HL-60/S4 treated with retinoic acid at 250 ng/mL for 4 days and 3 days (cell line): ENCODE results near the gene HRK.

Source experiments
- in situ Hi-C: fragments of 300-500 bp; cut with MboI; formaldehyde crosslinking; loops from 2 replicates; pipeline ENCODE4 v1.7.0; 2022; ENCODE audit warnings: low sequenced_read_pairs

The HRK gene

DNA sequence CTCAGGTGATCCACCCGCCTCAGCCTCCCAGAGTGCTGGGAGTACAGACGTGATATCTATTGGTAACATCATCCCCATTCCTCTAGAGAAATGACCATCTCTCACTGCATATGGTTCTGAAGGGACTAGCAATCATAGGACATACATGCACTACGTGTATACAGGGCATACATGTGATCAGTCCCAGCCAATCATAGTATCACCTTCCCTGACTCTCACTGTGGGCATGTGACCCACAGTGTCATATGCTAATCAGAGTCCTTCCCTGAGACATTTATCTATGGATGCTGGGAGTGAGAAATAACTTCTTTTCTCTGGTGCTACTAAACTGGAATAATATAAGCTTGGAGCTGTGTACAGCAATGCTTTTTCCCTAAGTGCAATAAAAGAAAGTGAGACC, 17.4 kb upstream of the HRK start:
- in situ Hi-C loops: no loop called here

DNA sequence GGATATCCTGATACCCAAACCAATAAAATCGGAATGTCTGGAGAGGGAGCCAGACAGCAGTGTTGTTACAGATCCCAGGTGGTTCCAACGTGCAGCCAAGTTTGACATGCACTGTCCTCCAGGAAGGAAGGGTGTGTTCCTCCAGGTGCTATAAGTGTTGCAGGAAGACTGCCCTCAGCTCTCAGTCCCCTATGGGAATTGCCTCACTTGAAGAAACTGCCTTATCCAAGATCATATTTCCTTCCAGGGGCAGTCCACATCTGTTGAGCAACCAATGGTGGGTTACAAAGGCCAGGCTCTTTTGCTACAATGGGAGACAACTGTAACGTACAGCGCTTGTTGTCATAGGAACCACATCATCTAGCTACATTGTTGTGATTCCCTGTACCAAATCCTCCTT, 16.2 kb upstream of the HRK start:
- in situ Hi-C loops: no loop called here

DNA sequence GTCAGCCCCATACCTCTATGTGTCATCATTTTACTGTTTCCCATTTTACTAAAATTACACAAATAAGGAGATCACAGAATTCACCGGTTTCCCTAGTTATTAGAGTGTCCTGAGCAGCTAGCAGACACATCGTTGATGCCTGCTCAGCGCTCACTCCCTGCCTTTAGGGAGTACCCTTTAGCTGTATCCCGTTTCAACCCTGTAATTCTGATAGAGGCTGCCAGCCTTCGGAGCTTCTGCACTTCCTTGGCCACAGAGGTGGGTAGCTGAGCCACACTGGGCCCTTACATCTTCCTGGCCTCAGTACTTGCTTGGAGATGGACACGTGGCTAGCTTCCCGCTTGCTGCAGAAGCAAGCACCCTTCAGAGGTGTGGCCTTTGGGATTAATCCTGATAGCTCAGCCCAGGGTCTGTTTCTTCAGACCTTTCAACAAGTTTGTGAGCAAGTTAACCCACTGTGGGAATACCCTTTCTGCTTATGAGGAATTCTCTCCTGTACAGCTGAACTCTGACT, 15.2 kb upstream of the HRK start:
- in situ Hi-C loops: no loop called here

DNA sequence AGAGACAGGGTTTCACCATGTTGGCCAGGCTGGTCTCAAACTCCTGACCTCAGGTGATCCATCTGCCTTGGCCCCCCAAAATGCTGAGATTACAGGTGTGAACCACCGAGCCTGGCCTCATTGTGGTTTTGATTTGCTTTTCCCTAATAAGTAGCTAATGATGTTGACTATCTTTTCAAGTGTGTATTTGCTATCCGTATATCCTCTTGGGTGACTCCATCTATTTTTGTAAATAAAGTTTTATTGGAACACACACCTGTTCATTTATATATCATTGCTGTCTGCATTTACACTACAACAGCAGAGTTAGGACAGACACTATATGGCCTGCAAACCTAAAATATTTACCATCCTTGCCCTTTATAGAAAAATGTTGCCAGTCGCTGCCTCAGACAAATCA, 13.7 kb upstream of the HRK start:
- in situ Hi-C loops: no loop called here

DNA sequence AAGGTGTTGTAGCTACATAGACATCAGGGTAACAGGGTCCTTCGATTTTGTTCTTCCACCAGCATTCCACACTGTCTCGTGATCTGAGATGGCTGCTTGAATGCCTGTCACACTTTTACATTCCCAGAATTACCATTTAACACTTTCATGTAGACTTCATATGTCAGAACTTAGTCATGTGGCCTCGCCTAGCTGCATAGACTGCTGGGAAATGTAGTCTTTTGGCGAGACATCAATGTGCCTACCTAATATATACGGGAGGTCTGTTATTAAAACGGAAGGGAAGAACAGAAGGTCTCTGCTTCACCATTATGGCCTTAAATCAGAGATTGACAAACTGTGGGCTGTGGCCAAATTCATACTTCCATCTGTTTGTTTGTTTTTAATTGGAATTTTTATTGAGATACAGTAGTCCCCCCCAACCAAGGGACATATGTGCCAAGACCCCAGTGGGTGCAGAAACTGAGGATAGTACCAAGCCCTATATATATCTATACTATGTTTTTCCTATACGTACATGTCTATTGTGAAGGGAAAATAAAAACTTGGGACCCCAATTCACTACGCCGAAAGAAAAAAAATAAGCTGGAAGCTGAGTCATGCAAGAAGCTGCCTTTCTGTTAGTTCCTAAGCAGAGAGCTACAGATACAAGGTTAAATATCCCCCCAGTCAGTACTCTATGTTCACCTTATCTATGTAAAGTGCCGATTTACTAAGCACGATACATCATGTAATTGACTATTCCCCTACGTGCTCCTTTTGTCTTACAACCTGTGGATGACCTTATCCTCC, 11.3 kb upstream of the HRK start:
- in situ Hi-C loops: no loop called here

DNA sequence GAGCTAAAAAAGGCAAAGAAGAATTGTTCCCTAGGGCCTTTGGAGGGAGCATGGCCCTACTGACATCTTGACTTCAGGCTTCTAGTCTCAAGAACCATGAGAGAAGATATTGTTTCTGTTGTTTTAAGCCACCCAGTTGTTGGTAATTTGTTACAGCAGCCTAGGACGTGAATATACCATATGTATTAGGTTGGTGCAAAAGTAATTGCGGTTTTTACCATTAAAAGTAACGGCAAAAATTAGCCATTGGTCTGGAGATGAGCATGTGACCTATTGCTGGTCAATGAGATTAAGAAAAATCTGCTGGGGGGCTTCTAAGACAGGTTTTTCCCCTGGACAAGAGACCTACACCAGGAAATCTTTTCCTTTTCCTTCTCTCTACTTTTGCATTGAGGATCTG, 9.8 kb upstream of the HRK start:
- in situ Hi-C loops: no loop called here

DNA sequence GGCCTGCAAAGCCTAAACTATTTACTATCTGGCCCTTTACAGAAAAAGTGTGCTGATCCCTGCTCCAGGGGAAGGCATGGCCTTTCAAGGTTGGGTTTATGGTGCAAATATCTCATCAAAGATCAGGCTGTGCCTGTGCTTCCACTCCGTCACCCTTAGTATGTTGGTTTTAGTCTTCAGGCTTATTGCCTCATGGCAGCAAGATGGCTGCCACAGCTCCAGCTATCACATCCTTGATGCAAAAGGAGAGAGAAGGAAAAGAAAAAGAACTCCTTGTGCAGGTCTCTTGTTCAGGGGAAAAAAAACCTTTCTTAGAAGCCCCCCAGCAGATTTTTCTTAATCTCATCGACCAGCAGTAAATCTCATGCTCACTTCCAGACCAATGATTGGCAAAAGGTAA, 9.1 kb upstream of the HRK start:
- in situ Hi-C loops: no loop called here

DNA sequence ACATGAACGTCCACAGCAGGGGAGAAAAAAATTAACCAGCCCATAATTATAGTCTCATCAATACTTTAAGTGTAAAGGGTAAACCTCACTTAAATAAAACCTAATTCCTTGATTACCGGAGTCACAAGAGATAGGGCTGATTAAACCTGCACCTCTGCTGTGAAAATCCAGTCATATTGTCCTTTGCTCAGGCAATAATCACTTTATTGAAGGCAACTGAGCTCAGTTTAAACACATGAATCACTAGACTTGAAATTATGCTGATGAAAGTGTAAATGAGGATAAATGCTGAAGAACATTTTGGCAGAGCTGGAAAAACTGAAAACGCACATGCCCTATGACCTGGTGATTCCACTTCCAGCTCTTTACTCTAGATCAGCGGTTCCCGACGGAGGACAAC, 6.7 kb upstream of the HRK start:
- in situ Hi-C loops: no loop called here

DNA sequence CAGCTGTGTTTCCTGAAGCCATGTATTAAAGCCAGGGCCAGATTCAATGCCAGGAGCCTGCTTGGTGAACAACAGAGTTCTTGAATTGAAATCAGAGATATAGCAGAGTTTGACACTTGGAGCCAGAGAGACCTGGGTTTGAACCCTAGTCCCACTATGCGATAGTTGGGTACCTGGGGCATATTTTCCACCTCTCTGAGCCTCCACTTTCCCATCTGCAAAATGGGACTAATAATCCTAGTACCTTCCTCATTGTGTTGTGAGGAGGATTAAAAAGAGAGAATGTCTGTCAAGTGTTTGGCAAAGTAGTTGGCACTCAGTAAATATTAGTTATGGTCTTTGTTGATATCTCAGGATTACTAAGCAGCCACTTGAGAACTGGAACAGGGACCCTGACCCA, 6.0 kb upstream of the HRK start:
- in situ Hi-C loops: no loop called here

DNA sequence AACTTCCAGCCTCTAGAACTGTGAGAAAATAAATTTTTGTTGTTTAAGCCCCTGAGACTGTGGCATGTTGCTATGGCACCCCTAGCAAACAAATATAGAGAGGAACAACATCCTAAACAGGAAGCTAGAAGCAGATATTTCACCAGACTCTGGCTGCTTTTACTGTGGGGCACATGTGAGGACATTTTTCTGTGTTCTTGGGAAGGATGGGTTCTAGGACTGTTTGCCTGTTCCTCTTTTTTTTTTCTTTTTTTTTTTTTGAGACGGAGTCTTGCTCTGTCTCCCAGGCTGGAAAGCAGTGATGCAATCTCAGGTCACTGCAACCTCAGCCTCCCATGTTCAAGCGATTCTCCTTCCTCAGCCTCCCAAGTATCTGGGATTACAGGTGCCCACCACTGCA, 4.2 kb upstream of the HRK start:
- in situ Hi-C loops: no loop called here

DNA sequence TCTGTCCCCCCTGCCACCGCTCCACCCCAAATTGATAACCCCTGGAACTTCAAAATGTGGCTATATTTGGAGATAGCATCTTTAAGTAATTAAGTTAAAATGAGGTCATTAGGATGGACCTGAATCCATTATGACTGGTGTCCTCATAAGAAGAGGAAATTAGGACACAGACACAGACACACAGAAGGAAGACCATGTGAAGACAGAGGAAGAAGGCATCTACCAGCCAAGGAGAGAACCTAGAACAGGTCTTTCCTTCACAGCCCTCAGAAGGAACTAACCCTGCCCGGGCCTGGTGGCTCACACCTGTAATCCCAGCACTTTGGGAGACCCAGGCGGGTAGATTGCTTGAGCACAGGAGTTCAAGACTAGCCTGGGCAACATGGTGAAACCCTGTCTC, 3.6 kb upstream of the HRK start:
- in situ Hi-C loops: no loop called here

DNA sequence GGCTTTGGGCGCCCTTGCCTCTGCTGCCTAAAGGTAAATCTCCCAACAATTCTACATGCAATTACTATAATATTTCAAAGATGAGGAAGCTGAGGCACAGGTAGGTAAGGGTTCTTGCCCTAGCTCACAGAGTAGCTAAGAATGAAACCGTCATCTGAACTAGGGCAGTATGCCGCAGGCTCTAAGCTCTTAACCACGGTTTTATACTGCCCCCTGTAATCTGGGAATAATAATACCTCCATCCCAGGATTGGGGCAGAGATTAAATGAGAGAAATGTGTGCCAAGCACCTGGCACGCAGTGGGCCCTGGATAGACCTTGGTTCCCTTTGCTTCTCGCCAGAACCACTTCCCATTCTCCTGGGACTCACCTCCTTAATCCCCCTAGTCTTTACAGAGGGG, 1.5 kb upstream of the HRK start:
- in situ Hi-C loops: no loop called here

DNA sequence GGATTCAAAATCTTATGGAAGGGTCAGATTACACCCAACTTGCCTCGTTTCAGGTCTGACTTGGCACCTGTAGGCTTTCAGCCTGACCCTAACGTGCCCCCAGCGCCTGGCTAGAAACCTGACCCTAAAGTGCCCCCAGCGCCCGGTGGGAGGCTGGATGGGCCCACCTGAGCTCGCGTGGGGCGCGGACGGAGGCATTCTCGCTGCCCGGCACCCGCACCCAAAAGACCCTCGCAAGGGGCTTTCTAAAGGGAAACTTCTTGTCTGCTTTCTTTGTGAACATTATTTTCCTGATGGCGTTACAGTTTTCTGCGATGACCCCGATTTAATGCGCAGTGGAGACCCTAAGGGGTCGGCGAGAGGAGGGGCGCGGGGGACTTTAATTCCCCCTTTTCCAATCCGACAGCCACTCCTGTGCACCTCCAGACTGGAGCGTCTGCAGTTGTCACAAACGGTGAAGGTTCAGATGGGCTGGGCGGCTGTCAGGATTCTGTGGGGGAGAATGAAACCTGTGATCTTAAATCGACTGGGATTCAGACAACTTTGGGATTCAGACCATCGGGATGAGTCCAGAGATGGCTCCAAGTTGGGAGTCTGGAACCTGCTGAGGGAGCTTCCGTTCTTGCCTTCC, 751 bp upstream of the HRK start:
- in situ Hi-C loops: no loop called here

DNA sequence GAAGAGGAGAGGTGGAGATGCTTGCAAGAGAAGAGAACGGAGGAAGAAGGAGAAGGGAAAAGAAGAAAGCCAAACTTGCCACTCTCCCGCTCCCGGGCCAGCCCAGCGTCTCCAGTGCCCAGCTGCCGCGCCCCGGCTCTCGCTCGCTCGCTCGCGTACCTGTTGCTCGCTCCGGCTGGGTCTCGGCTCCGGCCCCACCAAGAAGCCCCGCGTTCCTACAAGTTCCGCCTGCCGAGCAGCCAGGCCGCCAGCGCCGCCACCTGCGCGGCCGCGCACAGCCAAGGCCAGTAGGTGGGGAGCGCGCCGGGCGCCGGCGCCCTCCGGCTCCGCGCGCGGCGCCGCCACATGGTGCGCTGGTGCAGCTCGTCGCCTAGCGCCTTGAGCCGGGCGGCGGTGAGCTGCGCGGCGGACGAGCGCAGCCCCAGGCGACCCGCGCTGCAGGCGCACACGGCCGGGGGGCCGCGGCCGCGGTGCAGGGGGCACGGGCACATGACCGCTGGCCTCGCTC, 370 bp downstream of the HRK start:
- in situ Hi-C loops: no loop called here

DNA sequence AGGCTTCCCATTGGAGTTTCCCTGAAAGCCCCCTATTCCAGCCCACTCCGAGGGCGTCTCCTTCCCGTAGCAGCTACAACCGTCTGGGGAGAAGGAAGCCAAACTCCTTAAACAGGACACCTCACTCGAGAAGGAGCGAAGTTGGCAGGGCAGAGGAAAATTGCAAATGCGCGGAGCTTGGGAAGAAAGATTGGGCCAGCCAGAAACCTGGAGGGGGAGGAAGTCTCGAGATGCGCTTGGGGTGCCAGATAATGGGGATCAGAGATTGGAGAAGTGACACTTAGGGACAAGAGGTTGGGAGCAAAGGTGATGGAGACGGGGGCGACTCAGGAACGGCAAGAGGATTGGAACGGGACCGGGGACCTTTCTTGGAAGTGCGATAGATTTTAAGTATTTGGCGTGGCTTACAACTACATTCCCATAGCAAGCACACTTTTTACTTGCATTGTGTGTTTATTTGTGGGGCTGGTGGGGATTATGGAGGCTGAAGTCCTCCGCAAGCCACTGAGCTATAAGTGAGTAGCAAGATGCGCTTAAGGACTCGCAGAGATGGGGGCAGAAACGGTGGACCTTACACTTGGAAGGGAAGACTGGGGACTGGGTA, 926 bp downstream of the HRK start:
- in situ Hi-C loops: no loop called here

DNA sequence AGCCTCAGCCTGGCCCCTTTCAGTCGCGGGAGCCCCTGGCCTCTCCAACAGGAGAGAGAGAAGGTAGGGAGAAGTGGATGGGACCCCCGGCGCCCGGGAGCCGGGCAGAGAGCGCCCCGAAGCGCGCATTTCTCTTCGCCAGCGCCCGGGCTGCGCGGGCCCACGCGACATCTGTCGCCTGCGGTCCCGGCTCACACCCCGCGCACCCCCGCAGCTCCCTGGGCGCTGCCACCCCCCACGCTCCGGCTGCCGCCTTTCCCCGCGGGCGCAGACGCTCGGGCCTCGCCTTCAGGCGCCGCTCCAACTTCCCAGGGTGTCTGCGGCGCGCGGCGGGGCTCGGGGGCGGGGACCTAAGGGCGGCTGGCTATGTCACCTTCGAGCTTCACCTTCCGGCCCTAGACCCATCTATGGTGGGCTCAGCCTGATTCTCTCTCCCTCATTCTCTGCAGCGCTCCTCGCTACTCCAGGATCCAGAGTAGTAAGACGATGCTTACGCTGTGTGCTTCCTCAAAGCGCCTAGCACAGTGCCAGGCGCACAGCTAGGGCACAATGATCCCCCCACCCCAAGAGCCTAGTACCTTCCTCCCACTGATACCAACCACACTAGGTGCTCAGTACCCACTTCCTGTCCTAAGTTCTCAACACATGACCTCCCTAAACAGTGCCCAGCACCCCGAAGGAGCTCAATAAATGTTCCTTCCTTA, 1.6 kb downstream of the HRK start:
- in situ Hi-C loops: no loop called here

DNA sequence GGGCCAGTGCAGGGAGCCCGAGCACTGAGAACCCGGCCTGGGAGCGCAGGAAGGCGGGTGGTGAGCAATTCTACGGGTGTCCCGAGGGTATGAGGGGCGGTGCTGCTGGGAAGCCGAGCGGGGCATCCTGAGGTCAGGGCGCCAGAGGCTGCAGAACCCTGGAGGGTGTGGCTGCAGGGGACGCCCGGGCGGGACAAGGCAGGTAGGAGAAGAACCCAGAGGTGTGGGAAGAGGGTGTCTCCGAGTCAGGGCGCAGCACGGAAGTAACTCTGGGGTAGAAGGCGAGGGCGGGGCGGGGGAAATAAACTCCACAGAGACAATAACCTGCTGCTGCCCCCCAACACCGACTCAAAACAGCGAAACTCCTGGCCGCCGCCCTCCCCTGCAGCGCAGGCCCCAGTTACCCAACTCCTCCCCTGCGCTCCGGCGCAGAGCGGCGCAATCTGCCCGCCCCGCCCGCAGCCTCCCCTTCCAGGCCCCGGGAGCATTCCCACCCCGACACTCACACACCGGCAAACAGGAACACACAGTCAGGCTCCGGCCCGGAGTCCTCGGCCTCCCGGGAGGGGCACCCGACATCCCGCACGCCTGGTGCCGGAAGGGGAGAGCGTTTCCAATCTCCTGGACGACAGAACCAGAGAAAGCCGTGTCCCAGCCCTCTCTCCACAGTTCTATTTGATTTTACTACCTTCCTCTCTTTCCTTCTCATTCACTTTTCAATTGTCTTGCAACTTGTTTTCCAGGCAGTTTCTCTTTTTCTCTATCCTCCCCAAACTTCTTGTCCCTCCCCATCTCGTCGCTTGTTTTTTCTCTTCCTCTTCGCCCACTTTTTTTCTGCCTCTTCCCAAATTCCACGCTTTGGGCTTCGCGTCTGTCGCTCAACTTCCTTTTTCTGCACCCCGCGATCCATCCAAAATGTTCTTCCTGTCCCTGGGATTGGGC, 2.4 kb downstream of the HRK start:
- in situ Hi-C loops: no loop called here

DNA sequence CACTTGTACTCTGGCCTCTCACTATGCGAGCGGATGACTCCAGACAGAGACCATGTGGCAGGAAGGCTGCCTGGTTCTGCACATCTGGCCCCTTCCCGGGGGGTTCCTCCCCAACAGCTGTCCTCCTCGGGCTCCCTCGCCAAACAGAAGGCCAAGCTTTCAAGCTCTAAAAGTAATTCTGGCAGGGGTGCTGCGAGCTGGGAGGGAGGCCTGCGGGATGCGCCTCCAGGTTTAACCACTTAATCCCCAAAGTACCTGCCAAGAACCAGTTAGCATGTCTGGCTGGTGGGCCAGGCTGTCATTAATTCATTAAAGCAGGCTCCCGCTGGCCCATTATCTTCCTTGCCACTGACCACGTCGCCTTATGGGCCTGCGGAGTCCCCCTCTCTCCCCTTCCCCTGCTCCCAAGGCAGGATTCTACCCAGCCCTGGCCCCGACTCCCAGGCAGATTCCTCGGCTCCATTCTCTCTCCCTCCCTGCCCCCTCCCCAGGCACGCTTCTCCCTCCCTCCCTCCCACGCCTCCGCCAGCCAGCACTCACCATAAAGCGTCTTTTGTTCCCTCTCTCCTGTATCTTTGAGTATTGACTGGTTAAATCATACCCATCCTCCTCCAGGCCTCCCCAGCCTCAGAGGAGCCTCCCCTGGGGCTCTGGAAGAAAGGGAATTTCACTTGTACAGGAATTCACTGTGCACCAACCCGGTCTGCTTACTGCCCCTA, 4.9 kb downstream of the HRK start:
- in situ Hi-C loops: no loop called here

DNA sequence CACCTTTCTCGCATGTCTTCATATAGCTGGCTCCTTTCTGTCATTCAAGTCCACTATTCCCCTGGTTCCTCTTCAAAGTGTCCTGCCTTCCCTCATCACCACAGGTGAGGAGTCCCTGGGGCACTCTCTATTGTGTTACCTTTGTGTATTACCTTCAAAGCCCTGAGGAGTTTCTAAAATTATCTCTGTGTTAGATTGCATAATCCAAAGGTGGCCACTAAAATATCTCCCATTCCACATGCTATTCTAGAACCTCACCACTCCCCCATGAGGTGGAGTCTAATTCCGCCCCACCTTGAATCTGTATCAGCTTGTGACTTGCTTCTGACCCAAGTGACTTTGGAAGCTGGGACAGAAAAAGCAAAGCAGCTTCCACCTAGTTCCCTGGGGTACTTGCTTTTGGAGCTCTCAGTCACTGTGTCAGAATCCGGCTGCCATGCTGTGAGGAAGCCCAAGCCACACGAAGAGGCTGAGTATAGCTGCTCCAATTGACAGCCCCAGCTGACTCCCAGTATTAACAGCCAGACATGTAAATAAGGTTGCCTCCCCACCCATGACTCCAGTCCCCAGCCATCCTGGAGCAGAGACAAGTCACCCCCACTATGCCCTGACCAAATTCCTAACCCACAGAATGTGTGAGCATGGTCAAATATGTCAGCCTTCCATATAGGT, 6.8 kb downstream of the HRK start:
- in situ Hi-C loops: no loop called here
